ENCODE measurements around the gene OGA.
A peak's percentile ranks its signal among the peaks of the same experiment; 100 is the strongest.

The OGA gene

GRCh38 chr10:101818119-101818871, at the start of gene OGA:
TSS of gene OGA (minus strand) at chr10:101818444. CDS start at chr10:101818022, 422 bp downstream.
- no peaks in the 10 kb centered on the region for H3K27me3 ChIP-seq
- no peaks in the 10 kb centered on the region for H3K36me3 ChIP-seq
- no peaks in the 10 kb centered on the region for H3K9me3 ChIP-seq
- H3K27ac ChIP-seq: peak within 1 kb of the TSS; percentile 96
- peaks cover 31 to 47% of the 10 kb centered on the region in 2 experiments for H3K4me1 ChIP-seq (ENCODE audit: control insufficient read depth in 1 of 2, insufficient read depth in 1 of 2, low read depth in 1 of 2, low read length in 1 of 2)
- peak within 1 kb of the TSS; percentile 76 to 98 for H3K4me3 ChIP-seq (ENCODE audit: low read depth in 1 of 2, low read length in 1 of 2)
- peak; percentile 26 for TF ChIP-seq CTCF (IDR thresholded peaks at IDR 0.05)

- Histone ChIP-seq H3K36me3 (no peaks in the 10 kb centered on the region), H3K27ac (no peak overlapping the region), H3K27me3 (no peaks in the 10 kb centered on the region), H3K4me3 (ENCODE audit: low read depth in 1 of 2, low read length in 1 of 2) (no peak overlapping the region), H3K4me1 (ENCODE audit: control insufficient read depth in 1 of 2, insufficient read depth in 1 of 2, low read depth in 1 of 2, low read length in 1 of 2) (no peaks in the 10 kb centered on the region), H3K9me3 (no peaks in the 10 kb centered on the region)
- no peak for TF ChIP-seq CTCF (IDR thresholded peaks at IDR 0.05)
Observed at GRCh38 chr10:101867931-101868330, 49.7 kb upstream of the OGA start.

GRCh38 chr10:101859530-101859929, 41.3 kb upstream of the OGA start:
- H3K9me3 ChIP-seq: no peaks in the 10 kb centered on the region
- H3K4me3 ChIP-seq (ENCODE audit: low read depth in 1 of 2, low read length in 1 of 2): no peak overlapping the region
- TF ChIP-seq CTCF (IDR thresholded peaks at IDR 0.05): no peak
- H3K4me1 ChIP-seq (ENCODE audit: control insufficient read depth in 1 of 2, insufficient read depth in 1 of 2, low read depth in 1 of 2, low read length in 1 of 2): peaks cover 10 to 11% of the 10 kb centered on the region in 2 experiments
- no peaks in the 10 kb centered on the region for H3K36me3 ChIP-seq
- H3K27ac ChIP-seq: peak overlapping the region; percentile 14
- H3K27me3 ChIP-seq: no peaks in the 10 kb centered on the region

- H3K4me1 ChIP-seq (ENCODE audit: control insufficient read depth in 1 of 2, insufficient read depth in 1 of 2, low read depth in 1 of 2, low read length in 1 of 2): peaks cover 10 to 11% of the 10 kb centered on the region in 2 experiments
- H3K36me3 ChIP-seq: no peaks in the 10 kb centered on the region
- H3K27me3 ChIP-seq: no peaks in the 10 kb centered on the region
- no peak overlapping the region for H3K4me3 ChIP-seq (ENCODE audit: low read depth in 1 of 2, low read length in 1 of 2)
- no peaks in the 10 kb centered on the region for H3K9me3 ChIP-seq
- TF ChIP-seq CTCF (IDR thresholded peaks at IDR 0.05): no peak
- peak overlapping the region; percentile 14 for H3K27ac ChIP-seq
Observed at GRCh38 chr10:101858723-101859500, 40.7 kb upstream of the OGA start.

- H3K9me3 ChIP-seq: no peaks in the 10 kb centered on the region
- TF ChIP-seq CTCF (IDR thresholded peaks at IDR 0.05): no peak
- no peak overlapping the region for H3K27ac ChIP-seq
- H3K4me3 ChIP-seq (ENCODE audit: low read depth in 1 of 2, low read length in 1 of 2): no peak overlapping the region
- no peaks in the 10 kb centered on the region for H3K36me3 ChIP-seq
- H3K27me3 ChIP-seq: no peaks in the 10 kb centered on the region
- peaks cover 10 to 11% of the 10 kb centered on the region in 2 experiments for H3K4me1 ChIP-seq (ENCODE audit: control insufficient read depth in 1 of 2, insufficient read depth in 1 of 2, low read depth in 1 of 2, low read length in 1 of 2)
Observed at GRCh38 chr10:101857802-101858476, 39.7 kb upstream of the OGA start.

Data from neutrophil (primary cell).